Sigmoid colon (tissue), 7 donors: ENCODE results near the gene MAP4K4. TPM values are rescaled to one million over a fixed set of nuclear protein-coding genes. Genes with fewer than 3 reads are reported as not detected.
A peak's percentile ranks its signal among the peaks of the same experiment; 100 is the strongest.

ENCODE experiments used
- DNase-seq: peaks from one replicate; pipeline ENCODE4 v3.0.0-alpha.2; 2019
- H3K27ac ChIP-seq, 4 donors: fragments of 200-600 bp; sonication (generic); one replicate each; pipeline ENCODE4 v1.5.1; 2016 to 2019; ENCODE audit warnings: mild to moderate bottlenecking in 1 of 4
- H3K27me3 ChIP-seq, 3 donors: fragments of 200-600 bp; sonication (generic); one replicate each; pipeline ENCODE4 v1.5.1; 2019; ENCODE audit warnings: mild to moderate bottlenecking in 1 of 3
- H3K36me3 ChIP-seq, 4 donors: fragments of 200-600 bp; sonication (generic); one replicate each; pipeline ENCODE4 v1.5.1; 2016 to 2019
- H3K4me1 ChIP-seq, 4 donors: fragments of 200-600 bp; sonication (generic); one replicate each; pipeline ENCODE4 v1.5.1; 2017 to 2019
- H3K4me3 ChIP-seq, 4 donors: fragments of 200-600 bp; sonication (generic); one replicate each; pipeline ENCODE4 v1.5.1; 2017 to 2019; ENCODE audit warnings: mild to moderate bottlenecking in 2 of 4, moderate library complexity in 1 of 4
- H3K9me3 ChIP-seq, 4 donors: fragments of 200-600 bp in 3 of 4; sonication (generic) in 3 of 4; one replicate each; pipeline versions ENCODE4 v1.5.1 to v1.6.1; 2013 to 2019
- EP300 ChIP-seq, 4 donors: sonication (generic); formaldehyde crosslinking; IDR thresholded peaks; one replicate each; pipeline ENCODE4 v1.6.1; 2017; ENCODE audit warnings: antibody characterized with exemption in 4 of 4
- POLR2A ChIP-seq, 2 donors: fragments of 450-650 bp; IDR thresholded peaks; one replicate each; pipeline ENCODE4 v1.6.1; 2016; ENCODE audit warnings: antibody characterized with exemption in 2 of 2, mild to moderate bottlenecking in 2 of 2, moderate library complexity in 2 of 2
- POLR2AphosphoS5 ChIP-seq, 4 donors: sonication (generic); formaldehyde crosslinking; IDR thresholded peaks; one replicate each; pipeline ENCODE4 v1.6.1; 2017; ENCODE audit warnings: antibody characterized with exemption in 4 of 4
- WGBS, 2 donors: extraction: QIAGEN DNeasy Blood & Tissue Kit; methylation state at CpG; one replicate each; pipeline ENCODE4 v1.1.7; 2013; 5-methylcytosine and 5-hydroxymethylcytosine counted together
- intact Hi-C: fragments of 100-400 bp; cut with DNase I; formaldehyde crosslinking; loops from one replicate; pipeline ENCODE4 v1.15.1; 2023
- polyA plus RNA-seq, 3 donors: library from polyadenylated mRNA; stranded (reverse); fragments of 200-250 nt; gene quantifications; one replicate each; pipeline ENCODE4 v1.2.3, GENCODE V29; 2013
- total RNA-seq, 4 donors: library from RNA; depleted of rRNA; stranded (reverse); fragments of >200 nt; gene quantifications; one replicate each; pipeline ENCODE4 v1.1.0, GENCODE V29; 2016
- TF ChIP-seq, protein P1 (sequence below), 4 experiments: fragments of 450-650 bp in 3 of 4; fragments of 200-600 bp in 1 of 4; IDR thresholded peaks; one replicate each; pipeline ENCODE4 v1.5.1; 2016 to 2019; ENCODE audit warnings: antibody characterized with exemption in 4 of 4, mild to moderate bottlenecking in 3 of 4, moderate library complexity in 2 of 4
- donor health status: healthy with polysubstance abuse.
- donor health status: Bipolar disorder and iron deficiency.
- donor health status: healthy.

MAP4K4 gene
- total and polyA plus RNA-seq, 7 donors: 8.8 to 62.9 (median 37.2) TPM

- Histone ChIP-seq H3K27ac (no peak overlapping the region), H3K27me3 (no peaks in the 10 kb centered on the region), H3K9me3 (no peaks in the 10 kb centered on the region), H3K4me3 (no peak overlapping the region), H3K4me1 (peaks cover 0 to 17% (median 0%) of the 10 kb centered on the region in 4 donors), H3K36me3 (peaks cover 8 to 52% (median 28%) of the 10 kb centered on the region in 4 donors)
- no peak for TF ChIP-seq POLR2A (IDR thresholded peaks at IDR 0.05)
- TF ChIP-seq, protein P1, sequence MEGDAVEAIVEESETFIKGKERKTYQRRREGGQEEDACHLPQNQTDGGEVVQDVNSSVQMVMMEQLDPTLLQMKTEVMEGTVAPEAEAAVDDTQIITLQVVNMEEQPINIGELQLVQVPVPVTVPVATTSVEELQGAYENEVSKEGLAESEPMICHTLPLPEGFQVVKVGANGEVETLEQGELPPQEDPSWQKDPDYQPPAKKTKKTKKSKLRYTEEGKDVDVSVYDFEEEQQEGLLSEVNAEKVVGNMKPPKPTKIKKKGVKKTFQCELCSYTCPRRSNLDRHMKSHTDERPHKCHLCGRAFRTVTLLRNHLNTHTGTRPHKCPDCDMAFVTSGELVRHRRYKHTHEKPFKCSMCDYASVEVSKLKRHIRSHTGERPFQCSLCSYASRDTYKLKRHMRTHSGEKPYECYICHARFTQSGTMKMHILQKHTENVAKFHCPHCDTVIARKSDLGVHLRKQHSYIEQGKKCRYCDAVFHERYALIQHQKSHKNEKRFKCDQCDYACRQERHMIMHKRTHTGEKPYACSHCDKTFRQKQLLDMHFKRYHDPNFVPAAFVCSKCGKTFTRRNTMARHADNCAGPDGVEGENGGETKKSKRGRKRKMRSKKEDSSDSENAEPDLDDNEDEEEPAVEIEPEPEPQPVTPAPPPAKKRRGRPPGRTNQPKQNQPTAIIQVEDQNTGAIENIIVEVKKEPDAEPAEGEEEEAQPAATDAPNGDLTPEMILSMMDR (IDR thresholded peaks at IDR 0.05): no peak
- TF ChIP-seq EP300 (IDR thresholded peaks at IDR 0.05): no peak
- intact Hi-C loops: no loop called here
- DNase-seq: no peak
Observed at GRCh38 chr2:101879466-101879865, 182.0 kb downstream of the MAP4K4 start.

DNA sequence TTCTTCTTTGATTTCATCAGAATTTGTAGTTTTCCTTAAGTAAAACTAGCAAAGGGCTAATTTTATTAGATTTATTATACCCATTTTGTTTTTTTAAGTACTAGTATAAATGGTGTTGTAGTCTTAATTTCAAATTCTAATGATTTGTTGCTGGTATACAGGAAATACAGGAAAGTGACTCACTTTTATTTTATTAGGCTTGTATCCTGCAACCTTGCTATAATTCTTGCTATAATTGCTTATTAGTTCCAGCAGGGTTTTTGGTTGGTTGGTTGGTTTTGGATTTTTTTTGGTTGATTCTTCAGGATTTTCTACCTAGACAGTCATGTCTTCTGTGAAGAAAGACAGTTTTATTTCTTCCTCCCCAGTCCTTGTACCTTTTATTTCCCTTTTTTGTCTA lies 183.6 kb downstream of the MAP4K4 start:
- Histone ChIP-seq H3K4me3 (no peak overlapping the region), H3K36me3 (peaks cover 6 to 36% (median 20%) of the 10 kb centered on the region in 4 donors), H3K27ac (no peak overlapping the region), H3K4me1 (peaks cover 0 to 19% (median 0%) of the 10 kb centered on the region in 4 donors), H3K9me3 (no peaks in the 10 kb centered on the region), H3K27me3 (no peaks in the 10 kb centered on the region)
- no peak for DNase-seq
- intact Hi-C loops: loop anchor here (5.0 to 10.0 kb wide), 4 partner anchors 101 to 361 kb away; no protein-coding TSS in a partner anchor
- TF ChIP-seq EP300 (IDR thresholded peaks at IDR 0.05) (no peak), POLR2AphosphoS5 (IDR thresholded peaks at IDR 0.05) (no peak), POLR2A (IDR thresholded peaks at IDR 0.05) (no peak)
- TF ChIP-seq, protein P1 (IDR thresholded peaks at IDR 0.05): no peak

DNA sequence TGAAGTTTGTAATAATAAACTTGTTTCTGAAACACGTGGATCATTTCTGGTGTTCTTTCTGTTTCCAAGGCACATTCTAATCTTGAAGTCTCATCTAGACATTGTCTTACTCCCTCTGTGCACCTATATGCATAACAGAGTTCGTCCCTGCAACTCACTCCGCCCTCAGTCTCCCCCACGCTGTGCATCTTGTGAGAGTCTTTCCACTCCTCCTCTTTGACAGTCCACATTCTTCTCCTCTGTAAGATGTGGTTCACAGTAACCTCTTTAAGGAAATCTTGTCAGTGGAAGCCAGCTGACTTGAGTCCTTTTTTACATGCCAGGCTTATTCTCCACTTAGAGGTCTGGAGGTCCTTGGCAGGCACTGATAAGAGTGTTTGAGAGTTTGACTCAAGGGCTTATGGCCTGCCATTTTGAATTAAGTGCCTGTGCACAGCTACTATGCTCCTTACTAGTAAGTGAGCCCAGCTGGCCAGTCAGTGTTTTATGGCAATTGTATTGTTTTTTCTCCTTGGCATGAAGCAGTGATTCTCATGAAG lies 185.3 kb downstream of the MAP4K4 start:
- 91 to 93% methylated on average over 4 of the region's 4 CpGs for WGBS, 2 donors
- no peaks in the 10 kb centered on the region for H3K27me3 ChIP-seq
- intact Hi-C loops: loop anchor here (2.0 to 10.0 kb wide), 5 partner anchors 78 to 359 kb away; no protein-coding TSS in a partner anchor
- no peak overlapping the region for H3K4me3 ChIP-seq
- TF ChIP-seq POLR2AphosphoS5 (IDR thresholded peaks at IDR 0.05) (no peak), EP300 (IDR thresholded peaks at IDR 0.05) (no peak), POLR2A (IDR thresholded peaks at IDR 0.05) (no peak)
- TF ChIP-seq, protein P1 (IDR thresholded peaks at IDR 0.05): no peak
- no peaks in the 10 kb centered on the region for H3K9me3 ChIP-seq
- peaks cover 0 to 19% (median 0%) of the 10 kb centered on the region in 4 donors for H3K4me1 ChIP-seq
- H3K36me3 ChIP-seq: peaks cover 3 to 29% (median 14%) of the 10 kb centered on the region in 4 donors
- DNase-seq: no peak
- H3K27ac ChIP-seq: no peak overlapping the region

DNA sequence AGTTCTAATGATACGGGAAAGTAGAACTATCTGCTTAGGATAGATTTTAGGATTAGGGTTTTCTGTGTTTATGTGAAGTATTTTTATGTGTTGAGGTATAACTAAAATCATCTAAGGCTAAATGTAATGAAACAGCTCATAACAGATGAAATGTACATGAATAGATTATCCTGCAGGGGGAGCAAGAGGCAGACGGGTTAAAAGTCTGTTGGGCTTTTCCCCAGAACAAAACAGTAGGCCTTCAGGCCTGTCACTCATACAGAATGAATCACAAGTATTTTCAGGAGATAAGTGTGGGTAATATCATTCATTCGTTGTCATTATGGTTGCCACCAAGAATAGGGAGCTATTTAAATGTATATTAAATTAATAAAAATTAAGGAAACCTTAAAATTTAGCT lies 186.4 kb downstream of the MAP4K4 start:
- H3K27ac ChIP-seq: no peak overlapping the region
- H3K4me3 ChIP-seq: no peak overlapping the region
- no peaks in the 10 kb centered on the region for H3K9me3 ChIP-seq
- no peak for DNase-seq
- 11 to 34% methylated on average over 3 of the region's 3 CpGs for WGBS, 2 donors
- peaks cover 0 to 29% (median 6%) of the 10 kb centered on the region in 4 donors for H3K36me3 ChIP-seq
- no peak for TF ChIP-seq POLR2AphosphoS5 (IDR thresholded peaks at IDR 0.05)
- TF ChIP-seq, protein P1 (IDR thresholded peaks at IDR 0.05): peak; percentile 45 to 58 (median 49)
- no peak for TF ChIP-seq EP300 (IDR thresholded peaks at IDR 0.05)
- H3K27me3 ChIP-seq: no peaks in the 10 kb centered on the region
- peaks cover 0 to 19% (median 0%) of the 10 kb centered on the region in 4 donors for H3K4me1 ChIP-seq
- intact Hi-C loops: loop anchor here (2.0 to 10.0 kb wide), 5 partner anchors 77 to 358 kb away; no protein-coding TSS in a partner anchor
